Spinal cord (tissue), 10 donors: ENCODE results near the gene ATOSB. TPM values are rescaled to one million over a fixed set of nuclear protein-coding genes. Genes with fewer than 3 reads are reported as not detected.
"Not testable (repeated sequence)": the region's sequence is repeated elsewhere in the genome, so short reads cannot be mapped to it uniquely, and the experiment has no call there.

Experiments
- DNase-seq, 6 donors: peaks; one replicate each; pipeline versions ENCODE4 v3.0.0 to v3.0.0-alpha.2; 2013 to 2015; ENCODE audit warnings: low spot score in 6 of 6, low read depth in 4 of 6
- H3K27ac ChIP-seq: one replicate; pipeline ENCODE4 v1.5.1; 2013; ENCODE audit warnings: low read depth, low read length, control low read depth
- H3K27me3 ChIP-seq: one replicate; pipeline ENCODE4 v1.6.1; 2013; ENCODE audit warnings: low read length; ENCODE audit not compliant: control insufficient read depth, insufficient read depth
- H3K36me3 ChIP-seq: one replicate; pipeline ENCODE4 v1.6.1; 2013; ENCODE audit warnings: low read length; ENCODE audit not compliant: control insufficient read depth, insufficient read depth
- H3K4me1 ChIP-seq: one replicate; pipeline ENCODE4 v1.6.1; 2013; ENCODE audit warnings: low read length; ENCODE audit not compliant: control insufficient read depth, insufficient read depth
- H3K4me3 ChIP-seq: one replicate; pipeline ENCODE4 v1.5.1; 2013; ENCODE audit warnings: low read depth, low read length, control low read depth
- H3K9me3 ChIP-seq: one replicate; pipeline ENCODE4 v1.6.1; 2013; ENCODE audit warnings: low read length; ENCODE audit not compliant: control insufficient read depth, insufficient read depth
- WGBS: methylation state at CpG from one replicate; pipeline ENCODE4 v1.1.5; 2013; ENCODE audit warnings: missing lambda C conversion rate; ENCODE audit not compliant: insufficient coverage; 5-methylcytosine and 5-hydroxymethylcytosine counted together
- polyA plus RNA-seq, 2 donors: library from polyadenylated mRNA; unstranded; fragments of 120-200 nt; gene quantifications; one replicate each; pipeline ENCODE4 v1.2.1, GENCODE V29; 2013; ENCODE audit not compliant: insufficient read length in 2 of 2
- total RNA-seq, 2 donors: library from RNA; depleted of rRNA in 1 of 2; stranded (reverse); fragments of 120-200 nt in 1 of 2; fragments of >200 nt in 1 of 2; gene quantifications; one replicate each; pipeline versions ENCODE4 v1.2.3 to v1.2.4, GENCODE V29; 2013 to 2014
- donor health status: healthy.

ATOSB gene
- total and polyA plus RNA-seq, 4 donors: 12.2 to 32.2 (median 23.5) TPM

GRCh38 chr9:35152926-35153325 lies 37.3 kb upstream of the ATOSB start:
- DNase-seq: no peak
- H3K27me3 ChIP-seq: no peaks in the 10 kb centered on the region
- WGBS: 100% methylated on average over 5 of the region's 9 CpGs
- H3K4me1 ChIP-seq: no peaks in the 10 kb centered on the region
- H3K4me3 ChIP-seq: no peak overlapping the region
- no peak overlapping the region for H3K27ac ChIP-seq
- peaks cover 4% of the 10 kb centered on the region for H3K9me3 ChIP-seq
- H3K36me3 ChIP-seq: no peaks in the 10 kb centered on the region

DNA sequence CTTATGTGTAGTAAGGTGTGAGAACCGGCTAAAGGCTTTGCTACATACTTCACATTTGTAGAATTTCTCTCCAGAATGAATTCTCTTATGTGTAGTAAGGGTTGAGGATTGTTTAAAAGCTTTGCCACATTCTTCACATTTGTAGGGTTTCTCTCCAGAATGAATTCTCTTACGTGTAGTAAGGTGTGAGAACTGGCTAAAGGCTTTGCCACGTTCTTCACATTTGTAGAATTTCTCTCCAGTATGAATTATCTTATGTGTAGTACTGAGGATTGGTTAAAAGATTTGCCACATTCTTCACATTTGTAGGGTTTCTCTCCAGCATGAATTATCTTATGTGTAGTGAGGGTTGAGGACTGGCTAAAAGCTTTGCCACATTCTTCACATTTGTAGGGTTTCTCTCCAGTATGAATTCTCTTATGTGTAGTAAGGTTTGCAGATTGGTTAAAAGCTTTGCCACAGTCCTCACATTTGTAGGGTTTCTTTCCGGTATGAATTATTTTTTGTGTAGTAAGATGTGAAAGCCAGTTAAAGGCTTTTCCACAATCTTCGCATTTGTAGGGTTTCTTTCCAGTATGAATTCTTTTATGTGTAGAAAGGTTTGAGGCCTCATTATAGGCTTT lies 32.4 kb upstream of the ATOSB start:
- H3K27me3 ChIP-seq, H3K36me3 ChIP-seq, DNase-seq, H3K4me3 ChIP-seq, H3K9me3 ChIP-seq, H3K4me1 ChIP-seq, H3K27ac ChIP-seq: not testable (repeated sequence)
- no CpG with 5 or more reads among the region's 5 CpGs for WGBS

DNA sequence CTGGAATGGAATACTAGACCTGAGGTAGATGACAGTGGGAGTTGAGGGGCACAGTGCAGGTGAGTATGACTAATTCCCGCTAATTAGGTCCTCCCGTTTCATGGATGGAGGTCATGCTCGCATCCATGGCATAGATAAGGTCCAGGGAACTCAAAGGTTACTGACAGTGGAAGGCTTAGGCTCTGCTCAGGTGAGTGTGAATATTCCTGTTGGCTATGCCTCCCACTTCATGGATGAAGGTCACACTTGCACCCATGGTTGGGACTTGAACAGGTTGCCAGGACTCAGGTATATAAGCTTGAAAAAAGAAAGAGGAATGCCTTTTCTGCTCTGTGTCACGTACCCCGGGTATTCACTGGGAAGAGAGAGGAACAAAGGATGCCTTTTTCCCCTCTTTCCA lies 26.4 kb upstream of the ATOSB start:
- WGBS: 95% methylated on average over 4 of the region's 5 CpGs
- H3K36me3 ChIP-seq: no peaks in the 10 kb centered on the region
- peaks cover 7% of the 10 kb centered on the region for H3K9me3 ChIP-seq
- no peaks in the 10 kb centered on the region for H3K4me1 ChIP-seq
- no peak overlapping the region for H3K27ac ChIP-seq
- no peaks in the 10 kb centered on the region for H3K27me3 ChIP-seq
- DNase-seq: no peak
- no peak overlapping the region for H3K4me3 ChIP-seq

- WGBS: 93% methylated on average over 2 of the region's 2 CpGs
- peaks cover 7% of the 10 kb centered on the region for H3K9me3 ChIP-seq
These were observed 24.4 kb upstream of the ATOSB start for GRCh38 chr9:35140093-35140492.

DNA sequence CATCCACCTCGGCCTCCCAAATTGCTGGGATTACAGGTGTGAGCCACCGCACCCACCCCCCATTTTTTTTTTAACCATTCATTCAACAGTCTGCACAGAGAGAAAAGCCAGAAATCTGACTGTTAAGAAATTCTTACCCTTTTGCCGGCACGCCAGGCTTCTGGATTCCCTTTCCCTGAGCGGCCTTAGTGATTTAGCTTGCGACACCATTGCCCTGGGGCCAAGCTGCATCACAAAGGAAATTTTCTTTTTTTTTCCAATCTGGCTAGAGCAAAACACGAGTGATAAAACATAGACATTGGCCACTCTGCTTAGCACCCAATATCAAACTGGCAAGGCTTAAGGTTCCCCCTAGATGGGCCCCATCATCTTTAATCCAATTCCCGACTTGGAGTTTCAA lies 21.2 kb upstream of the ATOSB start:
- peaks cover 4% of the 10 kb centered on the region for H3K9me3 ChIP-seq
- H3K4me1 ChIP-seq: no peaks in the 10 kb centered on the region
- no peaks in the 10 kb centered on the region for H3K27me3 ChIP-seq
- 89% methylated on average over 7 of the region's 8 CpGs for WGBS
- H3K4me3 ChIP-seq: no peak overlapping the region
- no peak overlapping the region for H3K27ac ChIP-seq
- no peaks in the 10 kb centered on the region for H3K36me3 ChIP-seq
- DNase-seq: no peak

More at GRCh38 chr9:35140093-35140492, 24.4 kb upstream of the ATOSB start:
- no peak for DNase-seq
- Histone ChIP-seq H3K27ac (no peak overlapping the region), H3K4me3 (no peak overlapping the region), H3K27me3 (no peaks in the 10 kb centered on the region), H3K4me1 (no peaks in the 10 kb centered on the region), H3K36me3 (no peaks in the 10 kb centered on the region)

DNA sequence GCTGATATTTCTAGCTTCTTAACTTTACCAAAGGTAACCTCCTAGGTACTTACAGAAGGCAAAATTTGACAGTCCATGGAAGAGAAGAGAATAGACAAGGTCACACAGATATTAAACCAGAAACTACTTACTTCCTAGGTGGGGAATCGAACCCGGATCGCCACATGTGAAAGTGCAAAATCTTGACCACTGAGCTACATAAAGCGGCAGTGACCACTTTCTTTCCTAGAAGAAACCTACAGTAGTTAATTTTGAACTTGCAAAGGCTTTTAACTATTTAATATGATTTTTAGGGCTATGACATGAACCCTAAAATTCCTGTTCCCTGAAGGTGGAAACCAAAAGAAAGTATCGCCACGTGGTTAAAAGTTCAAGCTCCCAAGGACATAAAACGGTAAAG lies 20.3 kb upstream of the ATOSB start:
- H3K9me3 ChIP-seq: peaks cover 3% of the 10 kb centered on the region
- no peaks in the 10 kb centered on the region for H3K4me1 ChIP-seq
- no peak overlapping the region for H3K4me3 ChIP-seq
- no peak overlapping the region for H3K27ac ChIP-seq
- DNase-seq: no peak
- WGBS: 59% methylated on average over 3 of the region's 7 CpGs
- no peaks in the 10 kb centered on the region for H3K27me3 ChIP-seq
- no peaks in the 10 kb centered on the region for H3K36me3 ChIP-seq

DNA sequence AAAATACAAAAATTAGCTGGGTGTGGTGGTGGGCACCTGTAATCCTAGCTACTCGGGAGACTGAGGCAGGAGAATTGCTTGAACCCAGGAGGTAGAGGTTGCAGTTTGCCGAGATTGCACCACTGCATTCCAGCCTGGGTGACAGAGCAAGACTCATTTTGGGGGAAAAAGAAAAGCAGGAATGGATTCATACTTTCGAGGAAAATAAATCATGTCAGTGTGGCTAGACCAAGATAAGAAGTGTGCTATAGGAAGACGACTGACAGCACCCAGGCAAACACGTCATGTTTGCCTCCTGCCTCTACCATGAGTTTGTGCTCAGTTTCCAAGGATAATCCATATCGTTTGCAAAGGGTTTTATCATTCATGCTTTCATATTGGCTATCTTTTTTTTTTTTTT lies 19.3 kb upstream of the ATOSB start:
- DNase-seq: no peak
- H3K4me3 ChIP-seq: no peak overlapping the region
- no peaks in the 10 kb centered on the region for H3K36me3 ChIP-seq
- H3K27ac ChIP-seq: no peak overlapping the region
- WGBS: 93% methylated on average over 4 of the region's 6 CpGs
- peaks cover 3% of the 10 kb centered on the region for H3K9me3 ChIP-seq
- H3K27me3 ChIP-seq: no peaks in the 10 kb centered on the region
- H3K4me1 ChIP-seq: no peaks in the 10 kb centered on the region

- Histone ChIP-seq H3K27me3 (no peaks in the 10 kb centered on the region), H3K27ac (peak overlapping the region; percentile 98), H3K36me3 (no peaks in the 10 kb centered on the region), H3K9me3 (no peaks in the 10 kb centered on the region), H3K4me1 (peaks cover 41% of the 10 kb centered on the region), H3K4me3 (peak overlapping the region; percentile 75)
- WGBS: 3% methylated on average over 25 of the region's 30 CpGs
- peak; percentile 86 to 98 (median 93) for DNase-seq
These were observed 1.4 kb upstream of the ATOSB start for GRCh38 chr9:35116898-35117551.

DNA sequence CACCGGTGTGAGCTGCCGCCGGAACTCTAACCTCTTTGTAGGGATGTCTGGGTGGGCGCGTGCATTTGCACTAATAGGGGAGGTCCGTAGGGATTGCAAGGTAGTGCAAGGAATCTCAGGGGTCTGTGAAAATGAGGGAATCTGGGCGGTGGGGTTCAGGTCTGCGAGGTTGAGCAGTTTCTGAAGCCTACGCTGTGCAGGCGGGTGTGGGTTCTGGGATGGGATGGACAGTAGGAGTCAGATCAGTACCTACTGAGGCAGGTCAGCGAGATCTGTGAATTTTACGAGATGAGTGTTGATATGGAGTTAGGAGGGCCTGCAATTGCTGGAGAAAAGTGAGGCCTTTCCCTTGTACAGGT lies 856 bp upstream of the ATOSB start:
- 0% methylated on average over 12 of the region's 12 CpGs for WGBS
- H3K9me3 ChIP-seq: no peaks in the 10 kb centered on the region
- H3K27me3 ChIP-seq: no peaks in the 10 kb centered on the region
- no peaks in the 10 kb centered on the region for H3K36me3 ChIP-seq
- peak overlapping the region; percentile 98 for H3K27ac ChIP-seq
- DNase-seq: no peak
- peak overlapping the region; percentile 75 for H3K4me3 ChIP-seq
- peaks cover 44% of the 10 kb centered on the region for H3K4me1 ChIP-seq
